Esophagus muscularis mucosa (tissue), 3 donors: ENCODE results near the gene NXPE3.

ENCODE experiments used
- CTCF ChIP-seq, 3 experiments: fragments of 200-600 bp in 2 of 3; fragments of 450-650 bp in 1 of 3; sonication (generic) in 2 of 3; IDR thresholded peaks; one replicate each; pipeline ENCODE4 v1.5.1; 2017 to 2019; ENCODE audit warnings: antibody characterized with exemption in 3 of 3, mild to moderate bottlenecking in 2 of 3, moderate library complexity in 1 of 3
- POLR2A ChIP-seq: fragments of 450-650 bp; IDR thresholded peaks from one replicate; pipeline ENCODE4 v1.6.1; 2017; ENCODE audit warnings: antibody characterized with exemption, moderate library complexity, mild to moderate bottlenecking, low read depth

- TF ChIP-seq CTCF (IDR thresholded peaks at IDR 0.05) = no peak
- TF ChIP-seq POLR2A = no peak
Observed at GRCh38 chr3:101835676-101836075, 56.7 kb downstream of the NXPE3 start.
